Colon (tissue), 2 donors: ENCODE results near the gene ZC3H8.

ENCODE experiments used
- FAIRE-seq: peaks from 2 replicates; lab custom pipeline; 2012; peaks lifted over from hg19 to GRCh38; lab: Jason Lieb, UNC
- donor health status: control.
- donor health status: control.

ZC3H8 gene

GRCh38 chr2:112195167-112195766 is 59.6 kb downstream of the ZC3H8 start:
- FAIRE-seq = no peak

GRCh38 chr2:112194482-112194881 is 60.4 kb downstream of the ZC3H8 start:
- FAIRE-seq = no peak

GRCh38 chr2:112194028-112194427 is 60.8 kb downstream of the ZC3H8 start:
- FAIRE-seq = no peak

GRCh38 chr2:112189001-112189556 is 65.8 kb downstream of the ZC3H8 start:
- no peak for FAIRE-seq

- no peak for FAIRE-seq
Observed at GRCh38 chr2:112187805-112188596, 66.8 kb downstream of the ZC3H8 start.

- FAIRE-seq = no peak
Observed at GRCh38 chr2:112187046-112187715, 67.7 kb downstream of the ZC3H8 start.

- FAIRE-seq = no peak
Observed at GRCh38 chr2:112185131-112185530, 69.7 kb downstream of the ZC3H8 start.

- FAIRE-seq = no peak
Observed at GRCh38 chr2:112184121-112184520, 70.7 kb downstream of the ZC3H8 start.

- FAIRE-seq = no peak
Observed at GRCh38 chr2:112183327-112184025, 71.4 kb downstream of the ZC3H8 start.

- FAIRE-seq = no peak
Observed at GRCh38 chr2:112182581-112183034, 72.2 kb downstream of the ZC3H8 start.

GRCh38 chr2:112181571-112182290 is 73.1 kb downstream of the ZC3H8 start:
- no peak for FAIRE-seq

- FAIRE-seq = no peak
Observed at GRCh38 chr2:112175958-112176573, 78.8 kb downstream of the ZC3H8 start.

GRCh38 chr2:112175333-112175732 is 79.5 kb downstream of the ZC3H8 start:
- no peak for FAIRE-seq

- FAIRE-seq = no peak
Observed at GRCh38 chr2:112174383-112174782, 80.5 kb downstream of the ZC3H8 start.

- FAIRE-seq = no peak
Observed at GRCh38 chr2:112173646-112174319, 81.1 kb downstream of the ZC3H8 start.

GRCh38 chr2:112170495-112170894 is 84.3 kb downstream of the ZC3H8 start:
- FAIRE-seq = no peak

GRCh38 chr2:112168422-112169124 is 86.3 kb downstream of the ZC3H8 start:
- FAIRE-seq = no peak

GRCh38 chr2:112166806-112167499 is 87.9 kb downstream of the ZC3H8 start:
- FAIRE-seq = no peak

- FAIRE-seq = no peak
Observed at GRCh38 chr2:112165296-112165695, 89.5 kb downstream of the ZC3H8 start.
